HAP-1 (cell line): ENCODE data around the gene RPAIN.
"Not testable (repeated sequence)": the region's sequence is repeated elsewhere in the genome, so short reads cannot be mapped to it uniquely, and the experiment has no call there.

Experiments
- DNase-seq, 2 experiments: peaks; one replicate each; pipeline ENCODE4 v3.0.0-alpha.2; 2016 to 2020; ENCODE audit warnings: low spot score in 2 of 2
- H3K27me3 ChIP-seq: fragments of 250-450 bp; sonication (Bioruptor Pico); 2 replicates; pipeline ENCODE4 v1.5.1; 2020; ENCODE audit warnings: low read depth, mild to moderate bottlenecking, moderate library complexity
- H3K36me3 ChIP-seq: fragments of 250-450 bp; sonication (Bioruptor Pico); replicated peaks from 2 replicates; pipeline ENCODE4 v1.5.1; 2020; ENCODE audit warnings: mild to moderate bottlenecking
- H3K4me1 ChIP-seq: fragments of 250-450 bp; sonication (Bioruptor Pico); 2 replicates; pipeline ENCODE4 v1.5.1; 2020; ENCODE audit warnings: mild to moderate bottlenecking
- H3K4me3 ChIP-seq: fragments of 250-450 bp; sonication (Bioruptor Pico); 2 replicates; pipeline ENCODE4 v1.5.1; 2020; ENCODE audit warnings: mild to moderate bottlenecking, moderate library complexity
- H3K9me3 ChIP-seq: fragments of 250-450 bp; sonication (Bioruptor Pico); 2 replicates; pipeline ENCODE4 v1.5.1; 2020; ENCODE audit warnings: mild to moderate bottlenecking, moderate library complexity
- in situ Hi-C: fragments of 300-500 bp; cut with MboI; formaldehyde crosslinking; loops from 3 replicates; pipeline ENCODE4 v1.14.3; 2020; ENCODE audit warnings: low sequenced_read_pairs, inconsistent platforms, mixed read lengths

Gene RPAIN

GRCh38 chr17:5413682-5414081 lies 6.3 kb upstream of the RPAIN start:
- Histone ChIP-seq H3K4me1 (no peaks in the 10 kb centered on the region), H3K36me3 (peaks cover 70% of the 10 kb centered on the region), H3K4me3 (no peak overlapping the region), H3K9me3 (no peaks in the 10 kb centered on the region), H3K27me3 (no peaks in the 10 kb centered on the region)
- no peak for DNase-seq
- in situ Hi-C loops, result no loop called here

GRCh38 chr17:5416901-5417300 lies 3.1 kb upstream of the RPAIN start:
- Histone ChIP-seq H3K27me3 (no peaks in the 10 kb centered on the region), H3K36me3 (peaks cover 63% of the 10 kb centered on the region), H3K4me3 (no peak overlapping the region), H3K4me1 (0 out of 2 replicates have a peak, but pooled peaks cover 6% of the 10 kb centered on the region), H3K9me3 (no peaks in the 10 kb centered on the region)
- no peak for DNase-seq
- in situ Hi-C loops, result no loop called here

- H3K4me1 ChIP-seq, result 0 out of 2 replicates have a peak, but pooled peaks cover 6% of the 10 kb centered on the region
- peak in 1 of 2 experiments; percentile 39 for DNase-seq
- no peaks in the 10 kb centered on the region for H3K27me3 ChIP-seq
- H3K9me3 ChIP-seq, result no peaks in the 10 kb centered on the region
- peaks cover 59% of the 10 kb centered on the region for H3K36me3 ChIP-seq
- in situ Hi-C loops, result no loop called here
- peak overlapping the region; percentile 91 for H3K4me3 ChIP-seq
Observed at GRCh38 chr17:5418858-5419355, 1.1 kb upstream of the RPAIN start.

- in situ Hi-C loops, result no loop called here
- H3K27me3 ChIP-seq, result no peaks in the 10 kb centered on the region
- DNase-seq, result peak; percentile 95 to 98
- peaks cover 7% of the 10 kb centered on the region; the same call in 1 of the 2 replicates for H3K4me1 ChIP-seq
- H3K9me3 ChIP-seq, result no peaks in the 10 kb centered on the region
- H3K4me3 ChIP-seq, result peak within 1 kb of the TSS; percentile 91
- peaks cover 59% of the 10 kb centered on the region for H3K36me3 ChIP-seq
Observed at GRCh38 chr17:5419356-5419958, 525 bp upstream of the RPAIN start, which contains the start of gene NUP88. Gene NUP88, minus strand, starts transcription at chr17:5419662. Its CDS starts 12 bp downstream, at chr17:5419650.

- no peaks in the 10 kb centered on the region for H3K27me3 ChIP-seq
- in situ Hi-C loops, result no loop called here
- H3K36me3 ChIP-seq, result peaks cover 63% of the 10 kb centered on the region
- H3K4me3 ChIP-seq, result no peak overlapping the region
- H3K9me3 ChIP-seq, result no peaks in the 10 kb centered on the region
- H3K4me1 ChIP-seq, result peaks cover 9% of the 10 kb centered on the region; the same call in 1 of the 2 replicates
- DNase-seq, result no peak
Observed at GRCh38 chr17:5422505-5422904, 2.5 kb downstream of the RPAIN start.

- DNase-seq, result no peak
- Histone ChIP-seq H3K36me3 (peaks cover 81% of the 10 kb centered on the region), H3K27me3 (no peaks in the 10 kb centered on the region), H3K4me1 (peaks cover 9% of the 10 kb centered on the region; the same call in 1 of the 2 replicates), H3K4me3 (no peak overlapping the region), H3K9me3 (no peaks in the 10 kb centered on the region)
- in situ Hi-C loops, result no loop called here
Observed at GRCh38 chr17:5424909-5425308, 4.9 kb downstream of the RPAIN start.

GRCh38 chr17:5425826-5426225 lies 5.8 kb downstream of the RPAIN start:
- in situ Hi-C loops, result no loop called here
- peaks cover 90% of the 10 kb centered on the region for H3K36me3 ChIP-seq

GRCh38 chr17:5429191-5429887 lies 9.4 kb downstream of the RPAIN start:
- peaks cover 94% of the 10 kb centered on the region for H3K36me3 ChIP-seq
- no peaks in the 10 kb centered on the region for H3K27me3 ChIP-seq
- no peaks in the 10 kb centered on the region for H3K9me3 ChIP-seq
- DNase-seq, result no peak
- no peak overlapping the region for H3K4me3 ChIP-seq
- in situ Hi-C loops, result no loop called here
- H3K4me1 ChIP-seq, result peaks cover 3% of the 10 kb centered on the region; the same call in 1 of the 2 replicates

More at GRCh38 chr17:5425826-5426225, 5.8 kb downstream of the RPAIN start:
- Histone ChIP-seq H3K9me3 (no peaks in the 10 kb centered on the region), H3K27me3 (no peaks in the 10 kb centered on the region), H3K4me3 (no peak overlapping the region), H3K4me1 (peaks cover 9% of the 10 kb centered on the region; the same call in 1 of the 2 replicates)
- no peak for DNase-seq

GRCh38 chr17:5430413-5430999 lies 10.5 kb downstream of the RPAIN start:
- Histone ChIP-seq H3K9me3 (no peaks in the 10 kb centered on the region), H3K4me1 (no peaks in the 10 kb centered on the region), H3K36me3 (peaks cover 94% of the 10 kb centered on the region), H3K4me3 (no peak overlapping the region), H3K27me3 (no peaks in the 10 kb centered on the region)
- DNase-seq, result no peak
- in situ Hi-C loops, result no loop called here

- H3K9me3 ChIP-seq, H3K27me3 ChIP-seq, H3K4me1 ChIP-seq, in situ Hi-C loops, H3K4me3 ChIP-seq, DNase-seq: not testable (repeated sequence)
- H3K36me3 ChIP-seq, result peaks cover 93% of the 10 kb centered on the region
Observed at GRCh38 chr17:5431234-5431633, 11.3 kb downstream of the RPAIN start.

- Histone ChIP-seq H3K4me3 (no peak overlapping the region), H3K4me1 (peaks cover 6% of the 10 kb centered on the region), H3K27me3 (no peaks in the 10 kb centered on the region), H3K9me3 (no peaks in the 10 kb centered on the region), H3K36me3 (peaks cover 94% of the 10 kb centered on the region)
- in situ Hi-C loops, result no loop called here
- no peak for DNase-seq
Observed at GRCh38 chr17:5431949-5432556, 12.1 kb downstream of the RPAIN start.

GRCh38 chr17:5434984-5435383 lies 15.0 kb downstream of the RPAIN start:
- Histone ChIP-seq H3K36me3 (peaks cover 83% of the 10 kb centered on the region), H3K4me1 (peaks cover 18% of the 10 kb centered on the region), H3K27me3 (no peaks in the 10 kb centered on the region), H3K9me3 (no peaks in the 10 kb centered on the region), H3K4me3 (no peak overlapping the region)
- in situ Hi-C loops, result no loop called here
- no peak for DNase-seq

- Histone ChIP-seq H3K4me1 (peaks cover 18% of the 10 kb centered on the region), H3K36me3 (peaks cover 74% of the 10 kb centered on the region)
- DNase-seq, in situ Hi-C loops, H3K27me3 ChIP-seq, H3K9me3 ChIP-seq, H3K4me3 ChIP-seq: not testable (repeated sequence)
Observed at GRCh38 chr17:5435781-5436315, 15.9 kb downstream of the RPAIN start.
